SJSA1 (cell line): ENCODE results near the gene KPTN. TPM values are rescaled to one million over a fixed set of nuclear protein-coding genes. Genes with fewer than 3 reads are reported as not detected.
A peak's percentile ranks its signal among the peaks of the same experiment; 100 is the strongest.

Experiments
- DNase-seq, 2 experiments: peaks; one replicate each; pipeline ENCODE4 v3.0.0-alpha.2; 2015 to 2020; ENCODE audit warnings: low spot score in 2 of 2, low read depth in 1 of 2
- H3K27ac ChIP-seq: fragments of 250-450 bp; sonication (Bioruptor Pico); 2 replicates; pipeline ENCODE4 v1.5.1; 2020; ENCODE audit warnings: mild to moderate bottlenecking, moderate library complexity
- H3K27me3 ChIP-seq: fragments of 250-450 bp; sonication (Bioruptor Pico); replicated peaks from 2 replicates; pipeline ENCODE4 v1.5.1; 2020; ENCODE audit warnings: mild to moderate bottlenecking, moderate library complexity
- H3K36me3 ChIP-seq: fragments of 250-450 bp; sonication (Bioruptor Pico); 2 replicates; pipeline ENCODE4 v1.5.1; 2020; ENCODE audit warnings: mild to moderate bottlenecking
- H3K4me1 ChIP-seq: fragments of 250-450 bp; sonication (Bioruptor Pico); replicated peaks from 2 replicates; pipeline ENCODE4 v1.6.1; 2021; ENCODE audit warnings: mild to moderate bottlenecking
- H3K4me3 ChIP-seq: fragments of 250-450 bp; sonication (Bioruptor Pico); 2 replicates; pipeline ENCODE4 v1.5.1; 2020; ENCODE audit warnings: mild to moderate bottlenecking
- H3K9me3 ChIP-seq: fragments of 250-450 bp; sonication (Bioruptor Pico); replicated peaks from 2 replicates; pipeline ENCODE4 v1.5.1; 2020; ENCODE audit warnings: mild to moderate bottlenecking
- total RNA-seq: library from RNA; depleted of rRNA; stranded (reverse); fragments of >200 nt; shearing (Covaris generic); gene quantifications from 2 replicates; pipeline ENCODE4 v1.2.3, GENCODE V29; 2014

KPTN gene
- total RNA-seq, 1 experiment from 2014 or later: 7.2 TPM

DNA sequence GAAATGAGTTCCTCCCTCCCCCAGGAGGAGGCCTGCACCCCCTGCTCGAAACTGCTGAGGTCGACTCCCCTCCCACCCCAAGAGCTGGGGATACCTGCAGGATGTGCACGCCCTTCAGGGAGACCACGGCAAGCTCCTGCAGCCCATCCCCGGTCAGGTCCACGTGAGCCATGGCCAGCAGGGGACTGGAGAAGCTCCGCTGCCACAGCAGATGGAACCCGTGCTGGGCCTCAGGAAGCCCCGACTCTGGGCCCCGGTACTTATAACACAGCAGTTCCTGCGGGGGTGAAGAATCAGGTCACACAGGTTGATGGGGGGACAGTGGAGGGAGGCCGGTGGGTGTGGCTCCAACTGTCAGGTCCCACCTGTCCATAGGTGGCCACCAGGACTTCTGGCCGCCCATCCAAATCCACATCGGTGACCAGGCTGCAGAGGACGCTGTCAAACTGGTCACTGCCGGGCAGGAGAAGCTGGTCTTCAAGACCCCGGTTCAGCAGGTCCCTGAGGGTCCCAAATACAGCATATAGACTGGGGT, 7.5 kb downstream of the KPTN start:
- H3K4me1 ChIP-seq: no peaks in the 10 kb centered on the region
- no peak for DNase-seq
- no peak overlapping the region for H3K4me3 ChIP-seq
- H3K27ac ChIP-seq: no peak overlapping the region
- no peaks in the 10 kb centered on the region for H3K9me3 ChIP-seq
- peaks cover 6% of the 10 kb centered on the region for H3K27me3 ChIP-seq
- no peaks in the 10 kb centered on the region for H3K36me3 ChIP-seq

GRCh38 chr19:47475465-47475864, 8.6 kb downstream of the KPTN start:
- no peaks in the 10 kb centered on the region for H3K9me3 ChIP-seq
- H3K27me3 ChIP-seq: peaks cover 17% of the 10 kb centered on the region
- no peaks in the 10 kb centered on the region for H3K36me3 ChIP-seq
- no peak for DNase-seq
- H3K4me1 ChIP-seq: no peaks in the 10 kb centered on the region
- H3K27ac ChIP-seq: no peak overlapping the region
- no peak overlapping the region for H3K4me3 ChIP-seq

DNA sequence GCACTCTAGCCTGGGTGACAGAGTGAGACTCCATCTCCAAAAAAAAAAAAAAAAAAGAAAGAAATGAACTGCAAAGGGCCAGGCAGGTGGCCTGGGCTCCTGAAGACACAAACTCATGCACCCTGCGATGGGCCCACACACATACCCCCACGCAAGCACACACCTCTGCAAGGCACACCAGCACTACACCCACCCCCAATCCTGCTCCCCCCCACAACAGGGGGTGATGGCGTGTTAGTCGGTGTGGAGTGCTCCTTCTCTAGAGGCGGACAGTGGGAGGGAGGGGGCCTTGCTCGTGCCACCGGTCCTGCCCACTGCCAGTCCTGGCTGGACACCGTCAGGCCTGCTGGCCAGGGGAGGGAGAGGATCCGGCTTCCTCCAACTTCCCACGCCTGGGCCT, 10.7 kb downstream of the KPTN start:
- Histone ChIP-seq H3K4me1 (no peaks in the 10 kb centered on the region), H3K27me3 (peaks cover 38% of the 10 kb centered on the region), H3K27ac (no peak overlapping the region), H3K9me3 (no peaks in the 10 kb centered on the region), H3K4me3 (no peak overlapping the region), H3K36me3 (no peaks in the 10 kb centered on the region)
- DNase-seq: no peak

GRCh38 chr19:47471733-47472457, 12.1 kb downstream of the KPTN start, which contains the start of gene SLC8A2:
SLC8A2 (minus strand) TSS chr19:47471893; CDS start chr19:47466403, 5,490 bp downstream.
- peak; percentile 30 to 64 for DNase-seq
- H3K4me3 ChIP-seq: no peak within 1 kb of the TSS
- H3K36me3 ChIP-seq: no peaks in the 10 kb centered on the region
- H3K27me3 ChIP-seq: peaks cover 48% of the 10 kb centered on the region
- no peaks in the 10 kb centered on the region for H3K9me3 ChIP-seq
- H3K27ac ChIP-seq: no peak within 1 kb of the TSS
- no peaks in the 10 kb centered on the region for H3K4me1 ChIP-seq

DNA sequence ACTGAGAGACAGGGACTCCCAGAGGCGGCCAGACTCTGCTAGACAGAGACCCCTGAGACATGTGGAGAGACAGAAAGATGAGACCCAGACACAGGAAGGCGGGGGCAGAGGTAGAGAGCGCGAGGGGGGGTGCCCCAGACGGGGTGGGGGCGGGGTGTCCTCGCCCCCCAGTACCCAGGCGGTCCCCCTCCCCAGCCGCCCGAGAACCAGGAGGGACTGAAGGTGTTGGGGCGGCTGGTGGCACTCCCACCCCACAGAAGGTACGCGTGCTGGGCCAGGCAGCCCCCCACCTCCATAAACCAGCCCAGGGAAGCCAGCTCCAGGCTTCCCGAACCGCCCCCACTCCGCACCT, 12.7 kb downstream of the KPTN start:
- DNase-seq: no peak
- Histone ChIP-seq H3K9me3 (no peaks in the 10 kb centered on the region), H3K27me3 (peaks cover 54% of the 10 kb centered on the region), H3K27ac (no peak overlapping the region), H3K4me1 (no peaks in the 10 kb centered on the region), H3K4me3 (no peak overlapping the region), H3K36me3 (no peaks in the 10 kb centered on the region)

DNA sequence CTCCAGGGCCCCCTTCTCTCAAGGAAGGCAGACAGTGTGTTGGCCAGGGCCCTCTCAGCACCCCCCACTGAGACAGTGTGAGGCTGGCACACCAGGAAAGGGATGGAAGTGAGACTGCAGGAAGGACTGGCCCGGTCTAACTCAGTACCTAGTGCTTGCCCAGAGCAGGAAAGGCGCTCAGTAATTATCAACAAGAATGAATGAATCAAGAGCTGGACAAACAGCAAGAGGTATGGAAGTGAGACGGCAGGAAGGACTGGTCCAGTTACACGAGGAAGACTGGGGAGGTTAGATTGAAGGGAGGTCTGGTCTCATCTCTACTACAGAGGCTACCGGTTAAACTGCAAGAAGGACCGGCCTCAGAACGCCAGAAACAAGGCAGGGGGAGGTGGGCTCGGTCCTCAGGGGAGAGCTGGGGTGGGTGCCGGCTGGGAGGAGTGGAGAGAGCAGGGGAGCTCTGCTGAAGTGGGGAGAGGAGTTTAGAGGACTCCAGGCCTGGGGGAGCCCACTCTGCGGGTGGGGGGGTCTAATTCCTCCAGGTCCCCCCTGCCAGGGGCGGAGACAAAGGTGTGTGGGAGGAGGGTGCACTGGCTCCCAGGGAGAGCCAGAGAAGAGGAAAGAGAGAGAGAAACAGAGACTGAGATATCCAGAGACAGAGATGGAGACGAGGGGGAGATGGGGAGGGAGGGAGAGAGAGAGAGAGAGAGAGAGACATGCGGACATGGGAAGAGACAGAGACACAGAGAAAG, 13.4 kb downstream of the KPTN start:
- H3K4me1 ChIP-seq: no peaks in the 10 kb centered on the region
- no peak overlapping the region for H3K4me3 ChIP-seq
- no peak overlapping the region for H3K27ac ChIP-seq
- H3K9me3 ChIP-seq: no peaks in the 10 kb centered on the region
- H3K27me3 ChIP-seq: peaks cover 55% of the 10 kb centered on the region
- DNase-seq: no peak
- no peaks in the 10 kb centered on the region for H3K36me3 ChIP-seq

- H3K36me3 ChIP-seq: no peaks in the 10 kb centered on the region
- no peak for DNase-seq
- no peak overlapping the region for H3K4me3 ChIP-seq
- H3K9me3 ChIP-seq: no peaks in the 10 kb centered on the region
- no peak overlapping the region for H3K27ac ChIP-seq
- no peaks in the 10 kb centered on the region for H3K4me1 ChIP-seq
- H3K27me3 ChIP-seq: peaks cover 64% of the 10 kb centered on the region
Observed at GRCh38 chr19:47469719-47470118, 14.3 kb downstream of the KPTN start.

- no peak overlapping the region for H3K4me3 ChIP-seq
- H3K27ac ChIP-seq: no peak overlapping the region
- peaks cover 68% of the 10 kb centered on the region for H3K27me3 ChIP-seq
- H3K9me3 ChIP-seq: no peaks in the 10 kb centered on the region
- DNase-seq: no peak
- no peaks in the 10 kb centered on the region for H3K4me1 ChIP-seq
- no peaks in the 10 kb centered on the region for H3K36me3 ChIP-seq
Observed at GRCh38 chr19:47469363-47469700, 14.7 kb downstream of the KPTN start.

DNA sequence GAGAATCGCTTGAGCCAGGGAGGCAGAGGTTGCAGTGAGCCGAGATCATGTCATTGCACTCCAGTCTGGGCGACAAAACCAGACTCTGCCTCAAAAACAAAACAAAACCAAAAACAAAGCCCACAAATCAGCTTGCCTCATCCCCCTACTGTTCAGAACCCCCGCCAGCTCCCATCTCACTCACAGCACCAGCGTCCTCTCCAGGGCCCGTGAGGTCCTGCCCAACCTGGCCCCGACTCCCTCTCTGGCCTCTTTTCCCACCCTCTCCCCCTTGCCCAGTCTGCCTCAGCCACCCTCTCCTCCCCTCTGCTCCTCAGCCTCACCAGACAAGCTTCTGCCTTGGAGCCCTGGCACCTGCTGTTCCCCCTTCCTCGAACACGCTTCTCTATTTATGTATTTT, 16.1 kb downstream of the KPTN start:
- Histone ChIP-seq H3K27ac (no peak overlapping the region), H3K4me3 (no peak overlapping the region), H3K36me3 (no peaks in the 10 kb centered on the region), H3K4me1 (no peaks in the 10 kb centered on the region), H3K9me3 (no peaks in the 10 kb centered on the region), H3K27me3 (peaks cover 75% of the 10 kb centered on the region)
- DNase-seq: no peak

- DNase-seq: no peak
- H3K27ac ChIP-seq: no peak overlapping the region
- no peak overlapping the region for H3K4me3 ChIP-seq
- no peaks in the 10 kb centered on the region for H3K36me3 ChIP-seq
- no peaks in the 10 kb centered on the region for H3K4me1 ChIP-seq
- H3K9me3 ChIP-seq: no peaks in the 10 kb centered on the region
- H3K27me3 ChIP-seq: peaks cover 74% of the 10 kb centered on the region
Observed at GRCh38 chr19:47465957-47466356, 18.1 kb downstream of the KPTN start.

GRCh38 chr19:47464675-47465419, 19.2 kb downstream of the KPTN start:
- H3K4me3 ChIP-seq: no peak overlapping the region
- no peak for DNase-seq
- no peaks in the 10 kb centered on the region for H3K36me3 ChIP-seq
- H3K27ac ChIP-seq: no peak overlapping the region
- peaks cover 67% of the 10 kb centered on the region for H3K27me3 ChIP-seq
- no peaks in the 10 kb centered on the region for H3K4me1 ChIP-seq
- H3K9me3 ChIP-seq: no peaks in the 10 kb centered on the region

DNA sequence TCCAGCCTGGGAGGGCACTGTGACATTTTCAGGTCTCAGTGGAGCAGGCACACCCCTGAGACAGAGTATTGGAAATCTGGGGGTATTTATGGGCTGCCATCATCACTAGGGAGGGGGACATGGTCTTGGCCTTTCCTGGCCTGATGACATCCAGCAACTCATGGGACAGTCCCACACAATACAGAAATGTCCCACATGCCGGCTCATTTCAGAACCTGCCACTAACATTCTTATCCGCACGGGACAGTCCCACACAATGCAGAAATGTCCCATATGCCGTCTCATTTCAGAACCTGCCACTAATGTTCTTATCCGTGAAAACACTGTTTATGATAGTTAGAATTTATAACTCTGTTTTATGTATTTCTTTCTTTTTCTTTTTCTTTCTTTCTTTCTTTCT, 22.1 kb downstream of the KPTN start:
- Histone ChIP-seq H3K36me3 (no peaks in the 10 kb centered on the region), H3K27me3 (peaks cover 64% of the 10 kb centered on the region), H3K4me3 (no peak overlapping the region), H3K4me1 (peaks cover 5% of the 10 kb centered on the region; the same call in 1 of the 2 replicates), H3K9me3 (peaks cover 4% of the 10 kb centered on the region), H3K27ac (no peak overlapping the region)
- no peak for DNase-seq

GRCh38 chr19:47459477-47459876, 24.5 kb downstream of the KPTN start:
- Histone ChIP-seq H3K27me3 (peaks cover 69% of the 10 kb centered on the region), H3K27ac (no peak overlapping the region), H3K36me3 (no peaks in the 10 kb centered on the region), H3K9me3 (peaks cover 21% of the 10 kb centered on the region), H3K4me3 (no peak overlapping the region), H3K4me1 (peaks cover 5% of the 10 kb centered on the region; the same call in 1 of the 2 replicates)
- DNase-seq: no peak

- Histone ChIP-seq H3K36me3 (no peaks in the 10 kb centered on the region), H3K9me3 (peaks cover 21% of the 10 kb centered on the region), H3K27ac (no peak overlapping the region), H3K27me3 (peaks cover 66% of the 10 kb centered on the region), H3K4me3 (no peak overlapping the region), H3K4me1 (peaks cover 5% of the 10 kb centered on the region; the same call in 1 of the 2 replicates)
- no peak for DNase-seq
Observed at GRCh38 chr19:47458672-47459071, 25.3 kb downstream of the KPTN start.
